Frontal cortex (tissue), 4 donors: ENCODE data around the gene ZNF23. TPM values are rescaled to one million over a fixed set of nuclear protein-coding genes. Genes with fewer than 3 reads are reported as not detected.

Source experiments
- DNase-seq, 2 donors: peaks; one replicate each; pipeline ENCODE4 v3.0.0; 2012; ENCODE audit warnings: low spot score in 2 of 2
- FAIRE-seq: peaks from 2 replicates; lab custom pipeline; 2012; peaks lifted over from hg19 to GRCh38; lab: Jason Lieb, UNC
- total RNA-seq: library from RNA; depleted of rRNA; stranded (reverse); fragments of >200 nt; gene quantifications from one replicate; pipeline ENCODE4 v1.2.3, GENCODE V29; 2014
- donor health status: control.
- donor health status: control.
- donor health status: control.

The ZNF23 gene
- total RNA-seq, 1 donor from 2014 or later, result 23.6 TPM

GRCh38 chr16:71472931-71473330 lies 10.9 kb upstream of the ZNF23 start:
- no peak for DNase-seq
- FAIRE-seq, result no peak

GRCh38 chr16:71472051-71472450 lies 10.0 kb upstream of the ZNF23 start:
- DNase-seq (no peak), FAIRE-seq (no peak)

GRCh38 chr16:71467810-71468209 lies 5.8 kb upstream of the ZNF23 start:
- DNase-seq (no peak), FAIRE-seq (no peak)

- no peak for FAIRE-seq
- no peak for DNase-seq
These were observed 2.2 kb upstream of the ZNF23 start for GRCh38 chr16:71464231-71464630.

GRCh38 chr16:71460941-71461340 lies 1.1 kb downstream of the ZNF23 start:
- FAIRE-seq (no peak), DNase-seq (no peak)

GRCh38 chr16:71460236-71460635 lies 1.8 kb downstream of the ZNF23 start:
- no peak for DNase-seq
- FAIRE-seq, result no peak

GRCh38 chr16:71459510-71459909 lies 2.5 kb downstream of the ZNF23 start:
- no peak for DNase-seq
- no peak for FAIRE-seq

GRCh38 chr16:71456801-71457200 lies 5.2 kb downstream of the ZNF23 start:
- FAIRE-seq (no peak), DNase-seq (no peak)

- DNase-seq (no peak), FAIRE-seq (no peak)
These were observed 9.0 kb downstream of the ZNF23 start for GRCh38 chr16:71453036-71453435.

GRCh38 chr16:71449020-71449419 lies 13.0 kb downstream of the ZNF23 start:
- no peak for FAIRE-seq
- DNase-seq, result no peak

GRCh38 chr16:71448274-71448866 lies 13.7 kb downstream of the ZNF23 start:
- FAIRE-seq, result no peak
- DNase-seq, result no peak

- no peak for DNase-seq
- FAIRE-seq, result no peak
These were observed 18.3 kb downstream of the ZNF23 start for GRCh38 chr16:71443714-71444113.

- DNase-seq (no peak), FAIRE-seq (no peak)
These were observed 20.0 kb downstream of the ZNF23 start, which contains the start of gene TLE7 for GRCh38 chr16:71442051-71442440. Gene TLE7, minus strand, starts transcription at chr16:71442054. Its CDS starts 8,730 bp downstream, at chr16:71433324.

GRCh38 chr16:71441348-71442050 lies 20.5 kb downstream of the ZNF23 start:
- DNase-seq (no peak), FAIRE-seq (no peak)

- no peak for DNase-seq
- FAIRE-seq, result no peak
These were observed 21.2 kb downstream of the ZNF23 start for GRCh38 chr16:71440669-71441347.

GRCh38 chr16:71439523-71439922 lies 22.5 kb downstream of the ZNF23 start:
- FAIRE-seq (no peak), DNase-seq (no peak)

- DNase-seq (no peak), FAIRE-seq (no peak)
These were observed 25.6 kb downstream of the ZNF23 start for GRCh38 chr16:71436473-71436872.

GRCh38 chr16:71432906-71433305 lies 29.1 kb downstream of the ZNF23 start:
- no peak for FAIRE-seq
- DNase-seq, result no peak

GRCh38 chr16:71431991-71432390 lies 30.1 kb downstream of the ZNF23 start:
- FAIRE-seq, result no peak
- no peak for DNase-seq

GRCh38 chr16:71431176-71431575 lies 30.9 kb downstream of the ZNF23 start:
- DNase-seq (no peak), FAIRE-seq (no peak)

- DNase-seq, result no peak
- no peak for FAIRE-seq
These were observed 31.3 kb downstream of the ZNF23 start for GRCh38 chr16:71430744-71431143.
